Subcutaneous adipose tissue (tissue), 4 donors: ENCODE results near the gene RPS10. TPM values are rescaled to one million over a fixed set of nuclear protein-coding genes. Genes with fewer than 3 reads are reported as not detected.

ENCODE experiments used
- total RNA-seq, 4 donors: library from RNA; depleted of rRNA; stranded (reverse); fragments of >200 nt; gene quantifications; one replicate each; pipeline ENCODE4 v1.1.0, GENCODE V29; 2016
- TF ChIP-seq, protein P1 (sequence below): fragments of 450-650 bp; IDR thresholded peaks from one replicate; pipeline ENCODE4 v1.5.1; 2016; ENCODE audit warnings: low read depth, mild to moderate bottlenecking, control low read depth, antibody characterized with exemption, moderate library complexity

The RPS10 gene
- total RNA-seq, 4 donors from 2014 or later = 1,387 to 2,386 (median 2,131) TPM

DNA sequence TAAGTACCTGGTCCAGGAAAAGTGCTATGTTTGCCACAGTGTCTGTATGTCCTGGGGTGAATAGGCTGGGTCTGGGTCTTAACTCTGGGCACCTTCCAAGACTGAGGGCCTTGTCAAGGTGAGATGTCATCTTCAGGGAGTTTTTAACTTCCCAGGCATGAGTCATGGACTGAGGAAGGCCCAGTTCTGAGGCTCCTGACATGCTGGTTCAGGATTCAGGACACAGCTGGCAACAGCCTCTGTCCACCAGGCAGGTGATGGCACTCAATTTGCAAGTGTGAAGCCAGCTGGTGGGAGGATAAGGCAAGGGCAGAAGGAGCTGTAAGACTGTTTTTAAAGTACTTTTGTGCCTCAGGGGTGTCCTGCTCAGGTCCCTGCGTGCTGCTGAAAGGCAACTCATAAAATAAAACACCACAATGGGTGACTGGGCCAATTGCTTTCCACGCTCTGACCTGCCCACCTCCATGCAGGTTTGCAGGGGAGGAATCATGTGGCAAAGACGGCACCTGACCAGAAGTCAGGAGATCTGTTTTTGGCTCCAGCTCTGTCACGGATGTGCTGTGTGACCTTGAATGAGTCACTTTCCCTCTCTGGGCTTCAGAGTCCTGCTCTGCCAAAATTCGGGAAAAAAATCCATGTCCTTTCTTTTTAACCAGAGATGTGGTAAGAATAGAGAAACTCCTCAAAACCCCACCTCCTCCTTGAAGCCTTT, 35.1 kb upstream of the RPS10 start:
- TF ChIP-seq, protein P1, sequence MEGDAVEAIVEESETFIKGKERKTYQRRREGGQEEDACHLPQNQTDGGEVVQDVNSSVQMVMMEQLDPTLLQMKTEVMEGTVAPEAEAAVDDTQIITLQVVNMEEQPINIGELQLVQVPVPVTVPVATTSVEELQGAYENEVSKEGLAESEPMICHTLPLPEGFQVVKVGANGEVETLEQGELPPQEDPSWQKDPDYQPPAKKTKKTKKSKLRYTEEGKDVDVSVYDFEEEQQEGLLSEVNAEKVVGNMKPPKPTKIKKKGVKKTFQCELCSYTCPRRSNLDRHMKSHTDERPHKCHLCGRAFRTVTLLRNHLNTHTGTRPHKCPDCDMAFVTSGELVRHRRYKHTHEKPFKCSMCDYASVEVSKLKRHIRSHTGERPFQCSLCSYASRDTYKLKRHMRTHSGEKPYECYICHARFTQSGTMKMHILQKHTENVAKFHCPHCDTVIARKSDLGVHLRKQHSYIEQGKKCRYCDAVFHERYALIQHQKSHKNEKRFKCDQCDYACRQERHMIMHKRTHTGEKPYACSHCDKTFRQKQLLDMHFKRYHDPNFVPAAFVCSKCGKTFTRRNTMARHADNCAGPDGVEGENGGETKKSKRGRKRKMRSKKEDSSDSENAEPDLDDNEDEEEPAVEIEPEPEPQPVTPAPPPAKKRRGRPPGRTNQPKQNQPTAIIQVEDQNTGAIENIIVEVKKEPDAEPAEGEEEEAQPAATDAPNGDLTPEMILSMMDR = no peak

- TF ChIP-seq, protein P1 = no peak
These were observed 34.2 kb upstream of the RPS10 start for GRCh38 chr6:34459899-34460593.

DNA sequence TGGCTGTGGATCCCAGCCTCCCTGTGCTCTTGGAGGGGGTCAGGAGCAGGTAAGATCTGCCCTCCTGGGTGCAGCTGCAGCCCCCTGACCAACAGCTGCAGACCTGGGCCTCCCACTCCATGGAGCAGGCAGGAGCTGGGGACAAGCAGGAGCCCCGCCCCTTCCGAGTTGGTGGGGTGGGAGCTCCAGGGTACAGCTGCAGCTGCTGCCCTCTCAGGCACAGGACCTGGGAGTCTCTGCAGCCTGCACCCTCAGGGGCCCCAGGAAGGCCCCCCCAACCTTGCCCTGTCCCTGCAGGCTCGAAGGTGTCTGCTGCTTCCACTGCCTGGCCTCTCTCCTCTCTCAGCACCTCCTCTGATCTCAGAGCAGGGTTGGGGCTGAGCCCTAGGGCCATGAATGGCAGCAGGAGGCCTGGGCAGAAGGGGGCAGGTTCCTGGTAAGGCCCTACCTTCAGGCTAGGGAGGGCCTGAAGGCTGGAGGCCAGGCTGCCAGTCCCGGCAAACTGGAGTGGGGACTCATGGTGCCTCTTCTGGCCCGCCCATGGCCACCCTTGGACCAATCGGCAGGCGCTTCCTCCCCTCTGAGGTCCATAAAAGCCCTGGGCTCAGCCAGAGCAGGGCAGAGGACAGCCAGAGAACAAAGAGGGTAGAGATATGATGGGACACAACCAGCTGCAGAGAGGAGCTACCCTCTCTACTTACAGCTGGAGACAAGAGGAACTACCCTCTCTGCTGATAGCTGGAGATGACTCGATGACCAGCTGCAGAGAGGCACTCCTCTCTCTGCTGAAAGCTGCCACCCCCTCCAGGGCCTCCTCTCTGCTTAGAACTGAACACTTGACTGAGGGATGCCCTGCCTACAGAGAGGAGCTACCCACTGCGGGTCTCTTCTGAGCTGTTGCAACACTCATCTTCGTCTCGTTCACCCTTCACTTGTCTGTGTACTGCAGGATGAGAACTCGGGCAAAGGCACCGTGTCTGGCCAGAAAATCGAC, 32.2 kb upstream of the RPS10 start:
- TF ChIP-seq, protein P1 = no peak

- TF ChIP-seq, protein P1 = no peak
These were observed 31.5 kb upstream of the RPS10 start for GRCh38 chr6:34457382-34457741.

- TF ChIP-seq, protein P1 = no peak
These were observed 30.0 kb upstream of the RPS10 start for GRCh38 chr6:34455831-34456230.

- TF ChIP-seq, protein P1 = no peak
These were observed 25.3 kb upstream of the RPS10 start for GRCh38 chr6:34451192-34451591.
